MM.1S (cell line): ENCODE measurements around the gene PRPF6.

Source experiments
- DNase-seq: peaks from one replicate; pipeline ENCODE4 v3.0.0-alpha.2; 2015
- H2AFZ ChIP-seq: fragments of 300-600 bp; sonication (generic); 2 replicates; pipeline ENCODE4 v1.6.0; 2016; ENCODE audit warnings: antibody characterized with exemption, low read length
- H3F3A ChIP-seq: fragments of 300-600 bp; sonication (generic); 2 replicates; pipeline ENCODE4 v1.6.1; 2016; ENCODE audit warnings: mild to moderate bottlenecking, antibody characterized with exemption, low read length, moderate library complexity, mixed read lengths; ENCODE audit not compliant: insufficient read depth
- H3K27ac ChIP-seq: fragments of 300-600 bp; sonication (generic); 2 replicates; pipeline ENCODE4 v1.5.1; 2016; ENCODE audit warnings: mild to moderate bottlenecking, low read length
- H3K27me3 ChIP-seq: fragments of 300-600 bp; sonication (generic); replicated peaks from 2 replicates; pipeline ENCODE4 v1.6.0; 2016; ENCODE audit warnings: low read length; ENCODE audit not compliant: insufficient read depth
- H3K36me3 ChIP-seq: fragments of 300-600 bp; sonication (generic); replicated peaks from 2 replicates; pipeline ENCODE4 v1.6.1; 2016; ENCODE audit warnings: mild to moderate bottlenecking, low read length, mixed read lengths; ENCODE audit not compliant: insufficient read depth
- H3K4me1 ChIP-seq: fragments of 300-600 bp; sonication (generic); 2 replicates; pipeline ENCODE4 v1.6.1; 2016; ENCODE audit warnings: low read length, mixed read lengths
- H3K4me2 ChIP-seq: fragments of 300-600 bp; sonication (generic); 2 replicates; pipeline ENCODE4 v1.6.0; 2016; ENCODE audit warnings: low read depth, low read length
- H3K4me3 ChIP-seq: fragments of 300-600 bp; sonication (generic); 2 replicates; pipeline ENCODE4 v1.5.1; 2016; ENCODE audit warnings: low read length, mixed read lengths
- H3K79me2 ChIP-seq: fragments of 300-600 bp; sonication (generic); 2 replicates; pipeline ENCODE4 v1.6.1; 2016; ENCODE audit warnings: mixed run types, low read length, mixed read lengths
- H3K9ac ChIP-seq: fragments of 300-600 bp; sonication (generic); 2 replicates; pipeline ENCODE4 v1.6.1; 2016; ENCODE audit warnings: low read length, mixed read lengths
- H3K9me2 ChIP-seq: fragments of 300-600 bp; sonication (generic); replicated peaks from 2 replicates; pipeline ENCODE4 v1.6.1; 2016; ENCODE audit warnings: mild to moderate bottlenecking, low read length, mixed read lengths; ENCODE audit not compliant: insufficient read depth
- H3K9me3 ChIP-seq: fragments of 300-600 bp; sonication (generic); replicated peaks from 2 replicates; pipeline ENCODE4 v1.6.1; 2016; ENCODE audit warnings: mild to moderate bottlenecking, low read length, mixed read lengths; ENCODE audit not compliant: insufficient read depth
- H4K20me1 ChIP-seq: fragments of 300-600 bp; sonication (generic); 2 replicates; pipeline ENCODE4 v1.6.1; 2016; ENCODE audit warnings: mild to moderate bottlenecking, low read length, moderate library complexity, mixed read lengths; ENCODE audit not compliant: insufficient read depth
- EZH2 ChIP-seq: fragments of 300-600 bp; sonication (generic); optimal IDR thresholded peaks from 2 replicates; pipeline ENCODE3; 2017; ENCODE audit warnings: low read depth, mild to moderate bottlenecking, antibody characterized with exemption, low read length, mixed read lengths
- EZH2phosphoT487 ChIP-seq: fragments of 300-600 bp; sonication (generic); IDR thresholded peaks from 2 replicates; pipeline ENCODE4 v1.6.1; 2018; ENCODE audit warnings: antibody characterized with exemption, low read length
- TF ChIP-seq, protein P1 (sequence below): fragments of 300-600 bp; sonication (generic); IDR thresholded peaks from 2 replicates; pipeline ENCODE4 v1.5.1; 2016; ENCODE audit warnings: antibody characterized with exemption, low read length, mixed read lengths

The PRPF6 gene

GRCh38 chr20:64072498-64073063 is 91.6 kb downstream of the PRPF6 start:
- Histone ChIP-seq H3K79me2 (no peaks in the 10 kb centered on the region), H3K9me2 (no peaks in the 10 kb centered on the region), H3K9me3 (no peaks in the 10 kb centered on the region), H3K4me3 (no peak overlapping the region), H3K36me3 (no peaks in the 10 kb centered on the region), H3K4me2 (no peak overlapping the region), H3K27ac (no peak overlapping the region), H3F3A (no peaks in the 10 kb centered on the region), H2AFZ (no peak overlapping the region), H3K4me1 (peaks cover under 1% of the 10 kb centered on the region; the same call in 1 of the 2 replicates), H3K9ac (no peak overlapping the region), H3K27me3 (no peaks in the 10 kb centered on the region), H4K20me1 (no peaks in the 10 kb centered on the region)
- no peak for TF ChIP-seq EZH2
- TF ChIP-seq, protein P1, sequence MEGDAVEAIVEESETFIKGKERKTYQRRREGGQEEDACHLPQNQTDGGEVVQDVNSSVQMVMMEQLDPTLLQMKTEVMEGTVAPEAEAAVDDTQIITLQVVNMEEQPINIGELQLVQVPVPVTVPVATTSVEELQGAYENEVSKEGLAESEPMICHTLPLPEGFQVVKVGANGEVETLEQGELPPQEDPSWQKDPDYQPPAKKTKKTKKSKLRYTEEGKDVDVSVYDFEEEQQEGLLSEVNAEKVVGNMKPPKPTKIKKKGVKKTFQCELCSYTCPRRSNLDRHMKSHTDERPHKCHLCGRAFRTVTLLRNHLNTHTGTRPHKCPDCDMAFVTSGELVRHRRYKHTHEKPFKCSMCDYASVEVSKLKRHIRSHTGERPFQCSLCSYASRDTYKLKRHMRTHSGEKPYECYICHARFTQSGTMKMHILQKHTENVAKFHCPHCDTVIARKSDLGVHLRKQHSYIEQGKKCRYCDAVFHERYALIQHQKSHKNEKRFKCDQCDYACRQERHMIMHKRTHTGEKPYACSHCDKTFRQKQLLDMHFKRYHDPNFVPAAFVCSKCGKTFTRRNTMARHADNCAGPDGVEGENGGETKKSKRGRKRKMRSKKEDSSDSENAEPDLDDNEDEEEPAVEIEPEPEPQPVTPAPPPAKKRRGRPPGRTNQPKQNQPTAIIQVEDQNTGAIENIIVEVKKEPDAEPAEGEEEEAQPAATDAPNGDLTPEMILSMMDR: no peak
- no peak for DNase-seq

GRCh38 chr20:64073476-64074183 is 92.7 kb downstream of the PRPF6 start:
- no peaks in the 10 kb centered on the region for H3K79me2 ChIP-seq
- no peaks in the 10 kb centered on the region for H3K9me3 ChIP-seq
- H3K9ac ChIP-seq: no peak overlapping the region
- peaks cover 7% of the 10 kb centered on the region; the same call in 1 of the 2 replicates for H3F3A ChIP-seq
- no peak overlapping the region for H3K4me2 ChIP-seq
- no peak overlapping the region for H3K27ac ChIP-seq
- no peaks in the 10 kb centered on the region for H3K27me3 ChIP-seq
- peaks cover 11% of the 10 kb centered on the region for H3K4me1 ChIP-seq
- no peak overlapping the region for H2AFZ ChIP-seq
- H3K4me3 ChIP-seq: no peak overlapping the region
- no peak for DNase-seq
- no peaks in the 10 kb centered on the region for H4K20me1 ChIP-seq
- no peaks in the 10 kb centered on the region for H3K36me3 ChIP-seq
- H3K9me2 ChIP-seq: no peaks in the 10 kb centered on the region
- no peak for TF ChIP-seq EZH2phosphoT487
- TF ChIP-seq, protein P1: no peak
- no peak for TF ChIP-seq EZH2

DNA sequence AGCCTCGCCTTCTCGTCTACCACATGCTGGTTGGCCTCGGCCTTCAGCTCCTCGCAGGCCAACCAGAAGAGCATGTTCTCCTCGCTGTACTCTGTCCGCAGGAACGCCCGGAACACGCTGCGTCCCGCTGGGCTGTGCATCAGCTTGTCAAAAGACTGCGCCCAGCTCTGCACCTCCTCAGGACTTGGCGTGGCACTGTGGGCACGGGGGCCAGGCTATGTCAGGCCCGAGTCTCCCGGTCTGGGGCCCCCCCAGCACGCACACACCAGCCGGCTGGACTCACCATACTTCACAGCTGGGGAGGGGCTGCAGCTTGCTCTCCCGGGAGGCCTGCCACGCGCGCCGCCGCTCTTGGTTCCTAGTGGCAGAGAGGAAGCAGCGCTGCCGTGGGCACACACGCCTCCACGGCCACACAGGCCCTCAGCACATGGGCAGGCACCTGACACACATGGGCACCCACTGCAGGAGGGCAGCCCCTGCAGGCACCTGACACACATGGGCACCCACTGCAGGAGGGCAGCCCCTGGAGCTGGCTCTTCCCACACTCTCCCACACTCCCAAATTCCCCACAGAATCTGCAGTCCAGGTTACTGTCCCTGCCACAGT is 93.4 kb downstream of the PRPF6 start:
- no peak overlapping the region for H3K4me2 ChIP-seq
- no peaks in the 10 kb centered on the region for H3K79me2 ChIP-seq
- H4K20me1 ChIP-seq: no peaks in the 10 kb centered on the region
- H3K4me3 ChIP-seq: no peak overlapping the region
- H3K9ac ChIP-seq: no peak overlapping the region
- H3K27ac ChIP-seq: no peak overlapping the region
- H3K27me3 ChIP-seq: no peaks in the 10 kb centered on the region
- no peaks in the 10 kb centered on the region for H3K9me2 ChIP-seq
- H3K36me3 ChIP-seq: no peaks in the 10 kb centered on the region
- no peak overlapping the region for H2AFZ ChIP-seq
- DNase-seq: no peak
- TF ChIP-seq EZH2: no peak
- TF ChIP-seq, protein P1: no peak
- TF ChIP-seq EZH2phosphoT487: no peak
- peaks cover 13% of the 10 kb centered on the region for H3K4me1 ChIP-seq
- peaks cover 14% of the 10 kb centered on the region for H3F3A ChIP-seq
- H3K9me3 ChIP-seq: no peaks in the 10 kb centered on the region
